ENCODE measurements around the gene CHCHD5. TPM values are rescaled to one million over a fixed set of nuclear protein-coding genes. Genes with fewer than 3 reads are reported as not detected.

Gene CHCHD5
- total RNA-seq, 1 experiment from 2014 or later: 33.2 TPM

- TF ChIP-seq TEAD1 (CRISPR knock-in tag; IDR thresholded peaks at IDR 0.05) (no peak), FOXP4 (CRISPR knock-in tag; IDR thresholded peaks at IDR 0.05) (no peak), ZNF263 (CRISPR knock-in tag; IDR thresholded peaks at IDR 0.05; ENCODE audit: low read depth) (no peak)
Observed at GRCh38 chr2:112577756-112578155, 6.7 kb upstream of the CHCHD5 start (continued).

DNA sequence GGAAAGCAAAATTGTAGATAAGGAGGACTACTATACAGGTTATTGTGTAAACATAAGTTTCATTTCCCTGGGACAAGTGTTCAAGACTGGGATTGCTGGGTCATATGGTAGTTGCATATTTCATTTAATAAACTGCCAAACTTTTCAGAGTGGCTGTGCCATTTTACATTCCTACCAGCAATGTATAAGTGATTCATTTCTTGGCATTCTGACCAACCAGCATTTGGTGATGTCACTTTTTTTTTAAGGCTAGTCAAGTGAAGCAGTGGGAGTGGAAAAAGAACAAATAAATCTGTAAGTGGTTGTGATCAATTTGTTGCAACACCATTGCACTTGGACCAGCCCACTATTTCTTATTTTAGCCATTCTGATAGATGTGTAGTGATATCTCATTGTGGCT lies 5.2 kb upstream of the CHCHD5 start:
- peaks cover 5% of the 10 kb centered on the region for H3K4me1 Mint-ChIP-seq
- H3K27me3 Mint-ChIP-seq (ENCODE audit: low read depth): no peaks in the 10 kb centered on the region
- ATAC-seq: no peak
- TF ChIP-seq MYBL2 (CRISPR knock-in tag; IDR thresholded peaks at IDR 0.05): no peak
- CTCF ChIA-PET: no interaction called here
- POLR2A ChIA-PET: no interaction called here
- no peak overlapping the region for H3K27ac Mint-ChIP-seq
- no peak for DNase-seq (ENCODE audit: low spot score)
- H3K36me3 Mint-ChIP-seq: peaks cover 23% of the 10 kb centered on the region
- H3K4me3 Mint-ChIP-seq: no peak overlapping the region
- no peaks in the 10 kb centered on the region for H3K9me3 Mint-ChIP-seq

DNA sequence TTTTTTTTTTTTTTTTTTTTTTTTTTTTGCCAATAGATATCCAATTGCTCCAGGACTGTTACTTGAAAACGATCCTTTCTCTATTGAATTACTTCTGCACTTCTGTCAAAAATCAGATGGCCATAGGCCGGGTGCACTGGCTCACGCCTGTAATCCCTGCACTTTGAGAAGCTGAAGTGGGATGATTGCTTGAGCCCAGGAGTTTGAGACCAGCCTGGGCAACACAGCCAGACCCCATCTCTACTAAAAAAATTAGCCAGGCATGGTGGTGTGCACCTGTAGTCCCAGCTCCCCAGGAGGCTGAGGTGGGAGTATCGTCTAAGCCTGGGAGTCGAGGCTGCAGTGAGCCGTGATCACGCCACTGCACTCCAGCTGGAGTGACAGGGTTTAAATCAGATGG lies 4.3 kb upstream of the CHCHD5 start:
- no peaks in the 10 kb centered on the region for H3K27me3 Mint-ChIP-seq (ENCODE audit: low read depth)
- TF ChIP-seq ZNF138 (CRISPR knock-in tag; conservative IDR thresholded peaks at IDR 0.05): no peak
- TF ChIP-seq, protein P1, sequence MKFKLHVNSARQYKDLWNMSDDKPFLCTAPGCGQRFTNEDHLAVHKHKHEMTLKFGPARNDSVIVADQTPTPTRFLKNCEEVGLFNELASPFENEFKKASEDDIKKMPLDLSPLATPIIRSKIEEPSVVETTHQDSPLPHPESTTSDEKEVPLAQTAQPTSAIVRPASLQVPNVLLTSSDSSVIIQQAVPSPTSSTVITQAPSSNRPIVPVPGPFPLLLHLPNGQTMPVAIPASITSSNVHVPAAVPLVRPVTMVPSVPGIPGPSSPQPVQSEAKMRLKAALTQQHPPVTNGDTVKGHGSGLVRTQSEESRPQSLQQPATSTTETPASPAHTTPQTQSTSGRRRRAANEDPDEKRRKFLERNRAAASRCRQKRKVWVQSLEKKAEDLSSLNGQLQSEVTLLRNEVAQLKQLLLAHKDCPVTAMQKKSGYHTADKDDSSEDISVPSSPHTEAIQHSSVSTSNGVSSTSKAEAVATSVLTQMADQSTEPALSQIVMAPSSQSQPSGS (CRISPR knock-in tag; IDR thresholded peaks at IDR 0.05; ENCODE audit: borderline replicate concordance, low read depth): no peak
- TF ChIP-seq TEAD1 (CRISPR knock-in tag; IDR thresholded peaks at IDR 0.05): no peak
- TF ChIP-seq ZNF121 (CRISPR knock-in tag; IDR thresholded peaks at IDR 0.05): 0 out of 2 replicates have a peak, but pooled peaks have one; percentile 13
- peaks cover 8% of the 10 kb centered on the region for H3K4me1 Mint-ChIP-seq
- no peak for ATAC-seq
- ChIA-PET POLR2A (no interaction called here), CTCF (interaction anchor here (1.3 kb wide), 1 partner anchor 65 kb away, joined by 4 read pairs; no protein-coding TSS in a partner anchor)
- no peak for DNase-seq (ENCODE audit: low spot score)
- no peak overlapping the region for H3K27ac Mint-ChIP-seq
- H3K9me3 Mint-ChIP-seq: no peaks in the 10 kb centered on the region
- peaks cover 16% of the 10 kb centered on the region for H3K36me3 Mint-ChIP-seq
- no peak overlapping the region for H3K4me3 Mint-ChIP-seq

- DNase-seq (ENCODE audit: low spot score): no peak
- peaks cover 13% of the 10 kb centered on the region for H3K4me1 Mint-ChIP-seq
- no peaks in the 10 kb centered on the region for H3K27me3 Mint-ChIP-seq (ENCODE audit: low read depth)
- H3K9me3 Mint-ChIP-seq: no peaks in the 10 kb centered on the region
- no peak overlapping the region for H3K27ac Mint-ChIP-seq
- peaks cover 5% of the 10 kb centered on the region for H3K36me3 Mint-ChIP-seq
- TF ChIP-seq CTCF (IDR thresholded peaks at IDR 0.05) (peak; percentile 57), ZNF396 (CRISPR knock-in tag; IDR thresholded peaks at IDR 0.05; ENCODE audit: borderline replicate concordance) (no peak)
- ChIA-PET POLR2A (no interaction called here), CTCF (interaction anchor here (2.0 kb wide), 1 partner anchor 18 kb away, joined by 5 read pairs; no protein-coding TSS in a partner anchor)
- no peak for ATAC-seq
- H3K4me3 Mint-ChIP-seq: peak overlapping the region; percentile 38
Observed at GRCh38 chr2:112582314-112582746, 2.1 kb upstream of the CHCHD5 start.

DNA sequence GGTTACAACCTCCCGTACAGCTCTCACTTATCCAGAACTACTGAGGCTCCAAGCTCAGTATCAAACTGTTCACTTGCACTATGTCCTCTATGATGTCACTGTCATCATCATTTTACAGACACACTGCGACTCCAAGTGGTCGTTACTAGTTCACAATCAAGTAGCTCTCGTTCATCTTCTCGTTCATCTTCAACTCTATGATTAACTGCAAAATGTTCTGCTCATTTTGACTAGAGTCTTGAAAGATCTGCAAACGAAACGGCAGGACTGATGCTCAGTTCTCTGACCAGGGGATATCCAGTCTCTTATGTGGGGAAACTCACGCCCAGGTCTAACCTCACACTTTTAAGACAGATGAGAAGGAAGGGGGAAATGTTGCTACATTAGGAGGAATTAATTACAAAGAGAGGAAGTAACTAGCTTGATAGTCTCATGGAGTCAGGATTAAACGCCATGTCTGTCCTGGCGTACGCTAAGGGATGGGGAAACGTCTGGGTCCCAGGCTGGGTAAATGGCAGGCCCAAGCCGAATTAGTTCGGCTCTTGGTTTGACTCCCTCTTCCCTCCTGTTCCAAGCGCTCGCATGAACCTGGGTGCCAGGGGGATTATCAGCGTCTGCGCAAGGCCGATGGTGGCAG lies 794 bp upstream of the CHCHD5 start:
- H3K36me3 Mint-ChIP-seq: peaks cover 9% of the 10 kb centered on the region
- ChIA-PET CTCF (interaction anchor here (0.9 to 3.1 kb wide), 4 partner anchors 16 to 142 kb away, joined by 3 to 16 read pairs (median 5); partner anchors contain the start of gene SLC20A1), POLR2A (no interaction called here)
- peak overlapping the region; percentile 99 for H3K27ac Mint-ChIP-seq
- H3K4me3 Mint-ChIP-seq: peak overlapping the region; percentile 89
- no peaks in the 10 kb centered on the region for H3K27me3 Mint-ChIP-seq (ENCODE audit: low read depth)
- peaks cover 13% of the 10 kb centered on the region for H3K4me1 Mint-ChIP-seq
- DNase-seq (ENCODE audit: low spot score): no peak
- ATAC-seq: no peak
- no peaks in the 10 kb centered on the region for H3K9me3 Mint-ChIP-seq
- TF ChIP-seq CREM (CRISPR knock-in tag; IDR thresholded peaks at IDR 0.05) (no peak), SP1 (CRISPR knock-in tag; conservative IDR thresholded peaks at IDR 0.05) (no peak), ETV6 (CRISPR knock-in tag; IDR thresholded peaks at IDR 0.05) (no peak), RELA (CRISPR knock-in tag; IDR thresholded peaks at IDR 0.05; ENCODE audit: borderline replicate concordance) (no peak), ZSCAN18 (CRISPR knock-in tag; IDR thresholded peaks at IDR 0.05) (no peak)
- TF ChIP-seq, protein P2, sequence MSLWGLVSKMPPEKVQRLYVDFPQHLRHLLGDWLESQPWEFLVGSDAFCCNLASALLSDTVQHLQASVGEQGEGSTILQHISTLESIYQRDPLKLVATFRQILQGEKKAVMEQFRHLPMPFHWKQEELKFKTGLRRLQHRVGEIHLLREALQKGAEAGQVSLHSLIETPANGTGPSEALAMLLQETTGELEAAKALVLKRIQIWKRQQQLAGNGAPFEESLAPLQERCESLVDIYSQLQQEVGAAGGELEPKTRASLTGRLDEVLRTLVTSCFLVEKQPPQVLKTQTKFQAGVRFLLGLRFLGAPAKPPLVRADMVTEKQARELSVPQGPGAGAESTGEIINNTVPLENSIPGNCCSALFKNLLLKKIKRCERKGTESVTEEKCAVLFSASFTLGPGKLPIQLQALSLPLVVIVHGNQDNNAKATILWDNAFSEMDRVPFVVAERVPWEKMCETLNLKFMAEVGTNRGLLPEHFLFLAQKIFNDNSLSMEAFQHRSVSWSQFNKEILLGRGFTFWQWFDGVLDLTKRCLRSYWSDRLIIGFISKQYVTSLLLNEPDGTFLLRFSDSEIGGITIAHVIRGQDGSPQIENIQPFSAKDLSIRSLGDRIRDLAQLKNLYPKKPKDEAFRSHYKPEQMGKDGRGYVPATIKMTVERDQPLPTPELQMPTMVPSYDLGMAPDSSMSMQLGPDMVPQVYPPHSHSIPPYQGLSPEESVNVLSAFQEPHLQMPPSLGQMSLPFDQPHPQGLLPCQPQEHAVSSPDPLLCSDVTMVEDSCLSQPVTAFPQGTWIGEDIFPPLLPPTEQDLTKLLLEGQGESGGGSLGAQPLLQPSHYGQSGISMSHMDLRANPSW (CRISPR knock-in tag; conservative IDR thresholded peaks at IDR 0.05; ENCODE audit: low read depth): no peak
- TF ChIP-seq, protein P3, sequence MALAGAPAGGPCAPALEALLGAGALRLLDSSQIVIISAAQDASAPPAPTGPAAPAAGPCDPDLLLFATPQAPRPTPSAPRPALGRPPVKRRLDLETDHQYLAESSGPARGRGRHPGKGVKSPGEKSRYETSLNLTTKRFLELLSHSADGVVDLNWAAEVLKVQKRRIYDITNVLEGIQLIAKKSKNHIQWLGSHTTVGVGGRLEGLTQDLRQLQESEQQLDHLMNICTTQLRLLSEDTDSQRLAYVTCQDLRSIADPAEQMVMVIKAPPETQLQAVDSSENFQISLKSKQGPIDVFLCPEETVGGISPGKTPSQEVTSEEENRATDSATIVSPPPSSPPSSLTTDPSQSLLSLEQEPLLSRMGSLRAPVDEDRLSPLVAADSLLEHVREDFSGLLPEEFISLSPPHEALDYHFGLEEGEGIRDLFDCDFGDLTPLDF (CRISPR knock-in tag; IDR thresholded peaks at IDR 0.05): no peak

All from WTC11 (cell line).